GM21825 (cell line): ENCODE measurements around the gene GPSM1.

Source experiments
- ATAC-seq: cut with Tn5 transposase; IDR thresholded peaks from one replicate; pipeline ENCODE4 v1.9.1; 2021; ENCODE audit warnings: mild to moderate bottlenecking, moderate library complexity; ENCODE audit not compliant: unreplicated experiment

GPSM1 gene

GRCh38 chr9:136358888-136359287 is 31.5 kb downstream of the GPSM1 start:
- ATAC-seq = no peak

- no peak for ATAC-seq
Measured at GRCh38 chr9:136359774-136360718, 32.7 kb downstream of the GPSM1 start.

GRCh38 chr9:136361047-136361753 is 33.9 kb downstream of the GPSM1 start:
- no peak for ATAC-seq

- ATAC-seq = no peak
Measured at GRCh38 chr9:136361754-136362449, 34.6 kb downstream of the GPSM1 start.

- no peak for ATAC-seq
Measured at GRCh38 chr9:136362450-136362784, 35.1 kb downstream of the GPSM1 start.

- peak; percentile 65 for ATAC-seq
Measured at GRCh38 chr9:136363106-136363948, 36.0 kb downstream of the GPSM1 start, which contains the start of gene DNLZ. TSS of gene DNLZ (minus strand) at chr9:136363744. CDS start at chr9:136363714, 30 bp downstream.

GRCh38 chr9:136363949-136364748 is 36.8 kb downstream of the GPSM1 start:
- ATAC-seq = no peak

GRCh38 chr9:136364942-136365774 is 37.8 kb downstream of the GPSM1 start:
- no peak for ATAC-seq

- no peak for ATAC-seq
Measured at GRCh38 chr9:136365775-136366222, 38.5 kb downstream of the GPSM1 start.

- no peak for ATAC-seq
Measured at GRCh38 chr9:136366826-136367225, 39.5 kb downstream of the GPSM1 start.

GRCh38 chr9:136367296-136368145 is 40.2 kb downstream of the GPSM1 start:
- ATAC-seq = no peak

GRCh38 chr9:136368190-136368589 is 40.9 kb downstream of the GPSM1 start:
- ATAC-seq = no peak

GRCh38 chr9:136370037-136370436 is 42.7 kb downstream of the GPSM1 start:
- no peak for ATAC-seq

- no peak for ATAC-seq
Measured at GRCh38 chr9:136370687-136371532, 43.6 kb downstream of the GPSM1 start.

GRCh38 chr9:136371533-136371880 is 44.2 kb downstream of the GPSM1 start:
- ATAC-seq = no peak

- ATAC-seq = no peak
Measured at GRCh38 chr9:136372006-136372405, 44.7 kb downstream of the GPSM1 start.
